Hematopoietic multipotent progenitor cell treated with erythropoietin and hydrocortisone succinate and interleukin-3 and kit ligand, for 6 days (in vitro differentiated cells): ENCODE data around the gene HMOX1.
"Not testable (repeated sequence)": the region's sequence is repeated elsewhere in the genome, so short reads cannot be mapped to it uniquely, and the experiment has no call there.

ENCODE experiments used
- DNase-seq: peaks from one replicate; pipeline ENCODE4 v3.0.0-alpha.2; 2015

HMOX1 gene

DNA sequence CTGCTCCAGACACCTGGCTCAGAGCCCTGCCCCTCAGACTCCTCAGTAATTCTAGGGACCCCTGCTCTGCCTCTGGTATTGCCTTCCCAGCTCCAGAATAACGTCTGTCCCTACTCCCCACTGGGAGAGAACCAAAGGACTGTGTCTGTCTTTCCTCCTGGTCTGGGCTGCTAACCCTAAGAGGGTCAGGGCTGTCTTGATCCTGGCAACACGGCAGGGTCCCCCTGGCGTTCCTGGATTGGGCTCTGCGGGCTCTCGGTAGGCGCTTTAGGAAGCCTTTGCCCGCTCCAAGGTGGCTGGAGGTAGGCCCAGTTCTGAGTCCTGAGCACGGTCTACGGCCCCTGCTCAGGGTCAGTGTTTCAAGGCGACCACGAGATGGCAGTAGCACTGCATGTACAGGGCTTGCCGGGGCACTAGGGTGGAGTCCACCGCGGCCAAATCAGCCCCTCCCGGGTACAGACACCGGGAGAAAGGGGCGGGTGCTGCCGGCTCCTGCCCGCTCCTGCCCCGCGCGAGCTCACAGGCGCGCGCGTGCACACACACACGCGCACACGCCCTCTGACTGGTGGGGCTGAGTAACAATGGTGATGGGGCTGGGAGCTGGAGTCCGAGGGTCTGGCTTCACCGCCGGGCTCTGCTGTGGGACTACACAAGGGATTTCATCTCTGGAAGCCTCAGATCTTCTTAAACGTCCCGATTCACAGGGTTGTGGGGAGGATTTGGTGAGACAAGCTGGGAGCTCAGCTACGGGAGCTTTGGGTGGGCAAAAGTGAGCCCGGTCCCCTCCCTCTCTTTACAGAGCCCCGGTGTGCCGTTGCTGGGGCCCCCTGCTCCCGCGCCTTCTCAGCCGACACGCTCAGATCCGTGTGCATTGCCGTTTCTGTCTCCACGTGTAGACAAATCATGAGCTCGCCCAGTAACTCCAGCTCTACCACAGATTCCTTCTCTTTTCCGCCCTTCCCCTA is 30.1 kb upstream of the HMOX1 start:
- peak; percentile 94 for DNase-seq

GRCh38 chr22:35352214-35353111 is 28.4 kb upstream of the HMOX1 start:
- DNase-seq: peak; percentile 78

DNA sequence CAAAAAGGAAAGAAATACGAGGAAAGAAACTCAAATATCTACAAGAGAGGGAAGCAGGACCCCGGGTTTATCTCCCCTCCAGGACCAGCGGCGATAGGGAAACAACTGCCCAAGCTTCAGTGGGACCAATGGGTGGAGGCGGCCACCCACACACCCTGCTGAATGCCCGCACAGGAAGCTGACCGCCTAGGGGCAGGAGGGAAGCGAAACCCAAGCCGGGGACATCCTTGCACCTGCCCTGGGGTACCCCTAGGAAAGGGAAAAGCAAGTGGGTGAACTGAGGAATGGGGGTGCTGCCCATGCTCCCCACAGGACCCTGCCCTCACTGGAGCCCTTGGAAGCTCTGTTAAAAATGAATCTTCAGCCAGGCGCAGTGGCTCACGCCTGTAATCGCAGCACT is 27.6 kb upstream of the HMOX1 start:
- DNase-seq: no peak

DNA sequence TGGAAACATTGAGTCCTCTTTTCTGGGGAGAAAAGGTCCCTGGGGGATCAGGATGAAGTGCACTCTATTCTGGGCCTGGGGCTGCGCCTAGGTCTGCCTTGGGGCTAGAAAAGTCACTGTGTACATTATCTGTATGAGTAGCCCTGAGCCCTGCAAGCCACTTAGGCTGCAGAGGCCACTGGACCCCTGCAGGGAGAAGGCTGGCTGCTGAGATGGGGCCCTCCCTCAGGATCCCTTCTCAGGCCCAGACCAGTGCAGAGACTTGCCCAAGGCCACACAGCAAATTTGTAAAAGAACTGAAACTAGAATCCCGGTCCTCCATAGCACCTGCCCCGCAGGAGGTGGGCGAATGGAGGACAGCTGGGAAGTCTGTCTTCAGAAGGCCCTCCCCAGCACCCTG is 26.8 kb upstream of the HMOX1 start:
- DNase-seq: no peak

- DNase-seq: no peak
These were observed 22.8 kb upstream of the HMOX1 start for GRCh38 chr22:35357883-35358621.

DNA sequence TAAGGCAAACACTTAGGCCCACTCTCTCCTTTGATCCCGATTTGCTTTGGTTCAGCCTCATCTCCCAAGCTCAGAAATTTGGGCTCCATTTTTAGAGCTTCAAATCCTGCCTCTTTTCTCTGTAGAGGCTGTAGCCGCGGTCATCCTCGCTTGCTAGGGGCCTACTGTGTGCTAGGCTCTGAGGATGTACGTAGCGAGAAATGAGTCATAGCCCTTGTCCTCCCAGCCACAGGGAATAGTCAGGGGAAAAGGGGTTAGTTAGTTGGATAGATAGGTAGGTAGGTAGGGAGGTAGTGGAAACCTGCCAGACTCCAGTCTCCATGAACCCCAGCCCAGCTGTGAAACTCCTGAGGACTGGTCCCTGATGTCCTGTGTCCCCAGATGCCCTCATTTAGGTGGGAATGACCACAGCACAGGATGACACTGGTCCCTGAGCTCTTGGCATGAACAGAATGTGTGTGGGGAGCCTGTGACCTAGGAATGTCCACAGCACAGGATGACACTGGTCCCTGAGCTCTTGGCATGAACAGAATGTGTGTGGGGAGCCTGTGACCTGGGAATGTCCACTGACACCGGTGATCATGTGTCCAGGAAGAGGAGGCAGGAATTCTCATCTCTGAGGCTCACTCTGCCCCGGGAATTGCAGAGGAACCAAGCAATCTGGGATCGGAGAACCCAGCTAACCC is 21.4 kb upstream of the HMOX1 start:
- no peak for DNase-seq

DNA sequence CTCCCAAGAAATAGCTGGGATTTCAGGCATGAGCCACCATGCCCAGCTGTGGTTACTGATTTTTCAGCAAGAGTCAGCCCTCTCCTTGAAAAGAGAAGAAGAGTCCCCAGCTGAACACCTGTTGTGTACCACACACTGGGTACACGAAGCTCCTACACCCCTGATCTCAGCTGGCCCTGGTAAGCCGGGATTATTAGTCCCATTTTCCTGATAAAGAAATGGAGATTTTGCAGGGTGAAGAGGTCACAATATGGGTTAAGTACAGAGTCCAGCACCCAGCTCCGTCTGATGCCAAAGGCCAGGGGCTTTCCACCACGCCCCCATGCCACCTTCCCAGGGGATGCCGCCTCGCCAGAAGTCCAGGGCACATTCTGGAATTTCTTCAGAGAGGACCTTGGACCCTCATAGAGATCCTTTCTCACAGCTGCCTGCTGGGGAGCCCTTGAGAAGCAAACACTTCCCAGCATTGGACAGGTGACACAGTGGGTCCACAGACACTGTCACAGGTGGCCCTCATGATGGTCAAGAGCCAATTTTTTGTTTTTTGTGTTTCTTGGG is 19.8 kb upstream of the HMOX1 start:
- DNase-seq: no peak

- DNase-seq: no peak
These were observed 17.3 kb upstream of the HMOX1 start for GRCh38 chr22:35363566-35364086.

GRCh38 chr22:35364230-35364629 is 16.7 kb upstream of the HMOX1 start:
- DNase-seq: not testable (repeated sequence)

- DNase-seq: peak; percentile 59
These were observed 13.5 kb upstream of the HMOX1 start for GRCh38 chr22:35367331-35367886.

- DNase-seq: no peak
These were observed 12.5 kb upstream of the HMOX1 start for GRCh38 chr22:35368386-35368785.

GRCh38 chr22:35369996-35370395 is 10.9 kb upstream of the HMOX1 start:
- DNase-seq: no peak

GRCh38 chr22:35373781-35374180 is 7.1 kb upstream of the HMOX1 start:
- no peak for DNase-seq

DNA sequence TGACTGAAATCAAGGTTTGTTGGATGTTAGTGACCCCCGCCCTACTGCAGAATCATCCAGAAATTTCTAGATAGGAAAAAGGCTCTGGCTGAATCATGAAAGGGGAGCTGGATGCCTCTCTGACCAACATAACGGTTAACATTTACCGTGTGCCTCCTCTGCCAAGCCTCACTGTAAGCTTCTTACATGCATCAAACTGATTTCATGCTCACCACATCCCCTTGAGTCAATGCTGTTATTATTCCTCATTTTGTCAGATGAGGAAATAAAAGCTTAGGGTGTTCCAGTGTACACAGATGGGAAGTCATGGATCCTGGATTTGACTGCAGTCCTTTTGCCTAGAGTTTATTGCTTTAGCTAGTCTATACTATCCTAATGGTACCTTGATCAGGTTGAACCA is 5.9 kb upstream of the HMOX1 start:
- peak; percentile 29 for DNase-seq

- no peak for DNase-seq
These were observed 5.4 kb upstream of the HMOX1 start for GRCh38 chr22:35375526-35375925.

DNA sequence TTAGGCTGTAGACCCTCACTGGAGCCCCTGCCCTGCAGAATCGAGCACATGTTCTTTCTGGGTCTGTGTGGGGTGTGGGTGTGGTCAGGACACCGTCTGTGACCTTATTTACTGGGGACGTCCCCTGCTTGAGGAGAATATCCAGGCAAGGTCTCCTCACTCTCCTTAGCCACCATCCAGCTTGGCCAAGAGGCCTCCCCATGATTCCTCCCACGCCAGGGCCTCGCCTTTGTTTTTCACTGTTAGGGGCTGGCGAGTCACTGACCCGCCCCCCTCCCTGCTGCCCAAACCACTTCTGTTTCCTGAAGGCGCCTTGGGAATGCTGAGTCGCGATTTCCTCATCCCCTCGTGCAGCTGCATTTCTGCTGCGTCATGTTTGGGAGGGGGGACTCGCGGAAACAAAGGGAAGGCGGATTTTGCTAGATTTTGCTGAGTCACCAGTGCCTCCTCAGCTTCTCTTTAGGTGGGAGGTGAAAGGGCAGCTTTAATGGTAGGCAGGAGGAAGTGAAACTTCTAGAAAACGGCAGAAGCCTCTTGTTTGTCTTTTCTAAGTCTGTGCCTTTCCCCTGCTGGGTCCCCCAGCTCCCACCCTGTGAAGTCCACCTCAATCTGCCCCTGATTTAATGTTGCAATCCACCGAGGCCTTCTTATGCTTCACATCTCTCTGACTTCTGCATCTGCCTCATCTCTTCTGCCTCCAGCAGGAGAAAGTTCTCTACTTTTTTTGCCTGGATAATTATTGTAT is 4.0 kb upstream of the HMOX1 start:
- peak; percentile 93 for DNase-seq

DNA sequence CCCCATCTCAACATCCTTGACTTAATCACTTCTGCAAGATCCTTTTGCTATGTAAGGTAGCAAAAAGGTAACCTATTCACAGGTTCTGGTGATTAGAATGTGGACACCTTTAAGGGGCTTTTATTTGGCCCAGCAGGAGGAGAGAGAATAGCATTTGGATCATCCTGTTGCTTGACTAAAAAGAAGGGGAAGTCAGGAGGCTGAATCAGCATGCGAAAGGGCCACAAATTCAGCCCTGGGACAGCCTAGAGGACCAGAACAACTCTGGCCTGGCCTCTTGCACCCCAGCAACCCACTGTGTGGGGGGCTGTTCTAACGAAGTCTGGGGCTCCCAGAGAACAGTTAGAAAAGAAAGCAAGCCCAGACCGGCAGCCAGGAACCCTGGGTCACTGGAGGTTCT is 3.2 kb upstream of the HMOX1 start:
- no peak for DNase-seq

- no peak for DNase-seq
These were observed 2.3 kb upstream of the HMOX1 start for GRCh38 chr22:35378621-35379020.

- DNase-seq: no peak
These were observed 1.5 kb upstream of the HMOX1 start for GRCh38 chr22:35379146-35379993.

DNA sequence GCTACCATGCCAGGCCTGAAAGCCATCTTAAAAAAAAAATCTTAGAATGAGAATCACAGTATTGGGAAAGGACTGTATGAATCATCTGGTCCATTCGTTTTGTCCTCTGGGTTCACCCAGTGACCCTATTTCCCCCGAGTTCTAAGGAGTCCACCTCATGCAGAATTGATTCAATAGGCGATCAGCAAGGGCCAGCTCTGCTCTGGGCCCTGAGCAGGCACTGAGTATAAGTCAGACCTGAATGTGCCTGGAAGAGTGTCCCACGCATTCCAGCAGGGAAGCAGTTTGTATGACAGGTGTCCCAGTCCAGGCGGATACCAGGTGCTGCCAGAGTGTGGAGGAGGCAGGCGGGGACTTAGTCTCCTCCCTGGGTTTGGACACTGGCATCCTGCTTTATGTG is 883 bp upstream of the HMOX1 start:
- no peak for DNase-seq
